Stomach (tissue), 9 donors: ENCODE results near the gene STAT4. TPM values are rescaled to one million over a fixed set of nuclear protein-coding genes. Genes with fewer than 3 reads are reported as not detected.
A peak's percentile ranks its signal among the peaks of the same experiment; 100 is the strongest.

ENCODE experiments used
- DNase-seq, 2 donors: peaks; one replicate each; pipeline versions ENCODE4 v3.0.0 to v3.0.0-alpha.2; 2013 to 2019
- H3K27ac ChIP-seq, 5 donors: fragments of 200-600 bp in 4 of 5; sonication (generic) in 4 of 5; one replicate each; pipeline ENCODE4 v1.5.1; 2013 to 2019; ENCODE audit warnings: mild to moderate bottlenecking in 1 of 5, moderate library complexity in 1 of 5
- H3K27me3 ChIP-seq, 3 donors: fragments of 200-600 bp; sonication (generic); one replicate each; pipeline ENCODE4 v1.5.1; 2017 to 2019; ENCODE audit warnings: mixed run types in 1 of 3
- H3K36me3 ChIP-seq, 4 donors: fragments of 200-600 bp; sonication (generic); 1 replicate in 3 of 4; 2 replicates in 1 of 4; pipeline ENCODE4 v1.5.1; 2016 to 2019
- H3K4me1 ChIP-seq, 4 donors: fragments of 200-600 bp; sonication (generic); one replicate each; pipeline ENCODE4 v1.5.1; 2016 to 2019
- H3K4me3 ChIP-seq, 4 donors: fragments of 200-600 bp; sonication (generic) in 3 of 4; one replicate each; pipeline ENCODE4 v1.5.1; 2016 to 2019; ENCODE audit warnings: mild to moderate bottlenecking in 1 of 4
- H3K9me3 ChIP-seq, 4 donors: fragments of 200-600 bp; sonication (generic); one replicate each; pipeline ENCODE4 v1.5.1; 2016 to 2019
- CTCF ChIP-seq, 7 experiments: fragments of 450-650 bp in 4 of 7; fragments of 200-600 bp in 3 of 7; sonication (generic) in 3 of 7; IDR thresholded peaks; one replicate each; pipeline ENCODE4 v1.5.1; 2016 to 2019; ENCODE audit warnings: antibody characterized with exemption in 7 of 7, control low read depth in 2 of 7, mild to moderate bottlenecking in 1 of 7
- EP300 ChIP-seq: sonication (generic); formaldehyde crosslinking; IDR thresholded peaks from one replicate; pipeline ENCODE4 v1.6.1; 2017; ENCODE audit warnings: antibody characterized with exemption
- POLR2A ChIP-seq, 4 donors: fragments of 450-650 bp; IDR thresholded peaks; one replicate each; pipeline ENCODE4 v1.6.1; 2016; ENCODE audit warnings: antibody characterized with exemption in 4 of 4, control low read depth in 2 of 4, mild to moderate bottlenecking in 1 of 4, moderate library complexity in 1 of 4
- POLR2AphosphoS5 ChIP-seq, 3 donors: sonication (generic); formaldehyde crosslinking; IDR thresholded peaks; one replicate each; pipeline ENCODE4 v1.6.1; 2016; ENCODE audit warnings: antibody characterized with exemption in 3 of 3
- whole genome bisulfite sequencing, 5 donors: extraction: QIAGEN DNeasy Blood & Tissue Kit in 3 of 5; methylation state at CpG; one replicate each; pipeline versions ENCODE4 v1.1.5 to v1.1.7; 2013 to 2018; 5-methylcytosine and 5-hydroxymethylcytosine counted together
- intact Hi-C: fragments of 100-400 bp; cut with DNase I; formaldehyde crosslinking; loops from one replicate; pipeline ENCODE4 v1.15.1; 2023; ENCODE audit warnings: low total_unique reads
- polyA plus RNA-seq, 3 donors: library from polyadenylated mRNA; stranded (reverse); fragments of 200-250 nt; gene quantifications; one replicate each; pipeline ENCODE4 v1.2.3, GENCODE V29; 2013
- total RNA-seq, 5 donors: library from RNA; depleted of rRNA; stranded (reverse); fragments of >200 nt; gene quantifications; one replicate each; pipeline versions ENCODE4 v1.1.0 to v1.2.3, GENCODE V29; 2014 to 2016
- donor health status: healthy with polysubstance abuse.
- donor health status: Bipolar disorder and iron deficiency.
- donor health status: healthy.

The STAT4 gene
- total and polyA plus RNA-seq, 8 donors, result 0.75 to 21.4 (median 3.8) TPM

- Histone ChIP-seq H3K27ac (no peak overlapping the region), H3K4me3 (no peak overlapping the region), H3K9me3 (no peaks in the 10 kb centered on the region), H3K27me3 (no peaks in the 10 kb centered on the region), H3K36me3 (no peaks in the 10 kb centered on the region), H3K4me1 (peaks cover 9 to 13% (median 11%) of the 10 kb centered on the region in 4 donors)
- TF ChIP-seq EP300 (no peak), POLR2A (IDR thresholded peaks at IDR 0.05) (no peak), POLR2AphosphoS5 (IDR thresholded peaks at IDR 0.05) (no peak), CTCF (IDR thresholded peaks at IDR 0.05) (no peak)
- intact Hi-C loops, result no loop called here
- DNase-seq, result no peak
- WGBS, 5 donors, result 50 to 76% (median 64%) methylated on average over 1 of the region's 1 CpG
These were observed 125.7 kb downstream of the STAT4 start for GRCh38 chr2:191025135-191025534.

- no peak for TF ChIP-seq POLR2A (IDR thresholded peaks at IDR 0.05)
- no peak for TF ChIP-seq CTCF (IDR thresholded peaks at IDR 0.05)
- no peak for TF ChIP-seq POLR2AphosphoS5 (IDR thresholded peaks at IDR 0.05)
- no peak for TF ChIP-seq EP300
- peak in 1 of 2 donors; percentile 42 for DNase-seq
- Histone ChIP-seq H3K27me3 (no peaks in the 10 kb centered on the region), H3K27ac (peak overlapping the region in 1 of 5 donors; percentile 54), H3K4me1 (peaks cover 9 to 27% (median 14%) of the 10 kb centered on the region in 4 donors), H3K36me3 (no peaks in the 10 kb centered on the region), H3K9me3 (no peaks in the 10 kb centered on the region), H3K4me3 (peak overlapping the region in 1 of 4 donors; percentile 12)
- 72 to 87% (median 78%) methylated on average over 7 of the region's 7 CpGs for WGBS, 5 donors
- intact Hi-C loops, result no loop called here
These were observed 127.5 kb downstream of the STAT4 start for GRCh38 chr2:191023235-191023679.

GRCh38 chr2:191020742-191021381 is 129.9 kb downstream of the STAT4 start:
- intact Hi-C loops, result no loop called here
- no peaks in the 10 kb centered on the region for H3K9me3 ChIP-seq
- TF ChIP-seq CTCF (IDR thresholded peaks at IDR 0.05) (no peak), POLR2AphosphoS5 (IDR thresholded peaks at IDR 0.05) (peak in 2 of 3 donors; percentile 18 to 29), POLR2A (IDR thresholded peaks at IDR 0.05) (no peak)
- peaks cover 9 to 27% (median 14%) of the 10 kb centered on the region in 4 donors for H3K4me1 ChIP-seq
- peak overlapping the region; percentile 90 to 99 (median 93) for H3K27ac ChIP-seq
- DNase-seq, result peak; percentile 36 to 49
- 9 to 22% (median 15%) methylated on average over 14 of the region's 14 CpGs for WGBS, 5 donors
- peak overlapping the region; percentile 64 to 73 (median 66) for H3K4me3 ChIP-seq
- H3K36me3 ChIP-seq, result no peaks in the 10 kb centered on the region
- H3K27me3 ChIP-seq, result no peaks in the 10 kb centered on the region

GRCh38 chr2:191020221-191020741 is 130.5 kb downstream of the STAT4 start:
- intact Hi-C loops, result no loop called here
- H3K27ac ChIP-seq, result peak overlapping the region; percentile 90 to 99 (median 93)
- peak overlapping the region; percentile 64 to 73 (median 66) for H3K4me3 ChIP-seq
- no peaks in the 10 kb centered on the region for H3K36me3 ChIP-seq
- H3K27me3 ChIP-seq, result no peaks in the 10 kb centered on the region
- no peaks in the 10 kb centered on the region for H3K9me3 ChIP-seq
- TF ChIP-seq CTCF (IDR thresholded peaks at IDR 0.05) (peak in 2 of 7 experiments; percentile 7 to 42), POLR2A (IDR thresholded peaks at IDR 0.05) (peak in 1 of 4 donors; percentile 49), EP300 (peak; percentile 96), POLR2AphosphoS5 (IDR thresholded peaks at IDR 0.05) (peak; percentile 95 to 99 (median 99))
- DNase-seq, result peak; percentile 95 to 99
- H3K4me1 ChIP-seq, result peaks cover 9 to 28% (median 14%) of the 10 kb centered on the region in 4 donors
- 0 to 1% (median 1%) methylated on average over 37 to 59 of the region's 59 CpGs for WGBS, 5 donors
